Bronchus fibroblast of lung (primary cell): Measurements from ENCODE around the gene CFAP107. TPM values are rescaled to one million over a fixed set of nuclear protein-coding genes. Genes with fewer than 3 reads are reported as not detected.

ENCODE experiments used
- total RNA-seq: library from RNA; depleted of rRNA; stranded (reverse); fragments of >200 nt; gene quantifications from 2 replicates; pipeline ENCODE4 v1.2.3, GENCODE V29; 2015

The CFAP107 gene, protein sequence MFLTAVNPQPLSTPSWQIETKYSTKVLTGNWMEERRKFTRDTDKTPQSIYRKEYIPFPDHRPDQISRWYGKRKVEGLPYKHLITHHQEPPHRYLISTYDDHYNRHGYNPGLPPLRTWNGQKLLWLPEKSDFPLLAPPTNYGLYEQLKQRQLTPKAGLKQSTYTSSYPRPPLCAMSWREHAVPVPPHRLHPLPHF
- not detected in 2 replicates for total RNA-seq

DNA sequence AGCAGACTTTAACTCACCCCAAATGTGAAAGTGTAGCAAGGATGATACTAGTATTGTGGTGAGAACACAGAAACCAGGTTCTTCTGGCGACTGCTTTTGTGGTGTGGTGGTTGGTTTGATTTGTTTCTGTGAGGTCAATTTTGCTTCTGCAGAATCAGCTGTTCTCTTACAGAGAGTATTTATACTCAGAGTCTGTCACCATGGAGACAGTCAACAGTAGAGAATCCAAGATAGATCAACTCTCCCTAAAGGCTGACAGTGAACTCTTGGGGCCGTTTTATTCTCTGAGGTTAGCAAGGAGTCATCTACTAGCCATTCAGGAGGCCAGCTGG, at the start of gene CFAP107:
Gene CFAP107, plus strand, starts transcription at position 209 of the 332 bp plus-strand sequence. CDS start 231 bp downstream, outside the sequence.

DNA sequence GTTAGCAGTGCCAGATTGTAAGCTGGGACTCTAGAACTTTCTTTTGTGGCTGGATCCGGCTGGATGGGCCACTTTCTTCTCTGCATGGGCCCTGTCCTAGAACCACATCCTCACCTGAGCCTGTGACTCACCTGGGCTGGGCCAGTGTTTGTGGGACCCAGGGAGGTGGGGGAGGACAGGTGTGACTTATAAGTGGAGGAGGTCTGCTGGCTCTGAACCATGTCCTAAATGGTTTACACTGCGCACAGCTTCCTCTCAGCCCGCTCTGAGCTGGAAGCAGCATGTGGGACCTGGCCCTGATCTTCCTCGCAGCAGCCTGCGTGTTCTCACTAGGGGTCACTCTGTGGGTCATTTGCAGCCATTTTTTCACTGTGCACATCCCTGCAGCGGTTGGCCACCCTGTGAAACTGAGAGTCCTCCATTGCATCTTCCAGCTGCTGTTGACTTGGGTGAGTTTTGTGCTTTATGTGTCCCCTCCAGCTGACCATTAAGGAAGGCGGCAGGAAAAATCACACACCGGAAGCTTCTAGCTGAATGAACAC, 30.0 kb upstream of the CFAP107 start, which contains the start of gene AADACL3:
Gene AADACL3, plus strand, starts transcription at position 215 of the 542 bp plus-strand sequence. Its CDS starts 67 bp downstream, at position 282.

DNA sequence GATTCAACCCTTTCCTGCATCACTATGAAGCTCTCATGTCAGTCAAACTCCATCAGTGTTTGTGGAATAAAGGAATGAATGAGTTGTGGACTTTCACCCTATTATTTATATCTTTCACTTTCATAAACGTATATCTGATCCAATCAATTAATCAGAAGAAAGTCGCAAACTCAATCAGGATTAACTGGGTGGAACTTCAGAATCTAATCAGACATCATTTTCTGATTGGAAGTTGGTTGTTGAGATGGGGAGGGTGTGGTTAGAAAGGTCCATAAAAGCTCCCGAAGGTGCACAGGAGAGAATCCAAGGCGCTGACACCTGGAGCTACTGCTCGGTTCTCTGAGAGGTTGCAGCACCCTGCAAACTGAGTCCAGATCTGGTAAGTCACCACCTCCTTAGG, 27.4 kb downstream of the CFAP107 start, which contains the start of gene PRAMEF12:
Gene PRAMEF12, plus strand, starts transcription at position 301 of the 400 bp plus-strand sequence. CDS start 1,130 bp downstream, outside the sequence.

DNA sequence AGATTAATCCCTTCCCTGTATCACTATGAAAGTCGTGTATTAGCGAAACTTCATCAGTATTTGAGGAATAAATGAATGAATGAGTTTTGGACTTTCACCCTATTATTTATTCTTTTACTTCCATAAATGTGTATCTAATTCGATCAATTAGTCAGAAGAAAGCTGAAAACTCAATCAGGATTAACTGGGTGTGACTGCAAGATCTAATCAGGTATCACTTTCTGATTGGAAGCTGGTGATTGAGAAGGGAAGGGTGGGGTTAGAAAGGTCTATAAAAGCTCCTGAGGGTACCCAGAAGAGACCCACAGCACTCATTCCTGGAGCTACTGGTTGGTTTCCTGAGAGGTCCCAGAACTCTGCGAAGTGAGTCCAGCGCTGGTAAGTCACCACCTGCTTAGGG, 45.1 kb downstream of the CFAP107 start, which contains the start of gene PRAMEF1:
Gene PRAMEF1, plus strand, starts transcription at position 301 of the 400 bp plus-strand sequence. CDS start 1,831 bp downstream, outside the sequence.

Other genes with a start within 250 kb of the CFAP107 start
- 17.1 and 21.6 TPM in 2 replicates for gene DHRS3, start 128.0 kb upstream of the CFAP107 start, total RNA-seq
- not detected in 2 replicates for gene AADACL4, start 102.1 kb upstream of the CFAP107 start, total RNA-seq
- gene AADACL3, start 30.1 kb upstream of the CFAP107 start, total RNA-seq = not detected in 2 replicates
- not detected in 2 replicates for gene PRAMEF12, start 27.5 kb downstream of the CFAP107 start, total RNA-seq
- gene PRAMEF1, start 45.2 kb downstream of the CFAP107 start, total RNA-seq = not detected in 2 replicates
- not detected in 2 replicates for gene PRAMEF11, start 85.2 kb downstream of the CFAP107 start, total RNA-seq
- gene HNRNPCL1, start 102.5 kb downstream of the CFAP107 start, total RNA-seq = not detected in 2 replicates
- gene PRAMEF2, start 110.9 kb downstream of the CFAP107 start, total RNA-seq = not detected in 2 replicates
- not detected in 2 replicates for gene PRAMEF4, start 140.0 kb downstream of the CFAP107 start, total RNA-seq
- gene PRAMEF10, start 152.1 kb downstream of the CFAP107 start, total RNA-seq = not detected in 2 replicates
- not detected in 2 replicates for gene PRAMEF7, start 170.4 kb downstream of the CFAP107 start, total RNA-seq
- not detected in 2 replicates for gene PRAMEF6, start 201.4 kb downstream of the CFAP107 start, total RNA-seq